C4-2B (cell line): ENCODE results near the gene ARID3C.

Source experiments
- ZFX ChIP-seq: fragments of 450-650 bp; IDR thresholded peaks from 2 replicates; pipeline ENCODE4 v1.6.1; 2017
- TF ChIP-seq, protein P1 (sequence below): fragments of 450-650 bp; conservative IDR thresholded peaks from 2 replicates; pipeline ENCODE4 v1.5.1; 2017; ENCODE audit warnings: mild to moderate bottlenecking

GRCh38 chr9:34599546-34599945 is 29.3 kb downstream of the ARID3C start:
- TF ChIP-seq, protein P1, sequence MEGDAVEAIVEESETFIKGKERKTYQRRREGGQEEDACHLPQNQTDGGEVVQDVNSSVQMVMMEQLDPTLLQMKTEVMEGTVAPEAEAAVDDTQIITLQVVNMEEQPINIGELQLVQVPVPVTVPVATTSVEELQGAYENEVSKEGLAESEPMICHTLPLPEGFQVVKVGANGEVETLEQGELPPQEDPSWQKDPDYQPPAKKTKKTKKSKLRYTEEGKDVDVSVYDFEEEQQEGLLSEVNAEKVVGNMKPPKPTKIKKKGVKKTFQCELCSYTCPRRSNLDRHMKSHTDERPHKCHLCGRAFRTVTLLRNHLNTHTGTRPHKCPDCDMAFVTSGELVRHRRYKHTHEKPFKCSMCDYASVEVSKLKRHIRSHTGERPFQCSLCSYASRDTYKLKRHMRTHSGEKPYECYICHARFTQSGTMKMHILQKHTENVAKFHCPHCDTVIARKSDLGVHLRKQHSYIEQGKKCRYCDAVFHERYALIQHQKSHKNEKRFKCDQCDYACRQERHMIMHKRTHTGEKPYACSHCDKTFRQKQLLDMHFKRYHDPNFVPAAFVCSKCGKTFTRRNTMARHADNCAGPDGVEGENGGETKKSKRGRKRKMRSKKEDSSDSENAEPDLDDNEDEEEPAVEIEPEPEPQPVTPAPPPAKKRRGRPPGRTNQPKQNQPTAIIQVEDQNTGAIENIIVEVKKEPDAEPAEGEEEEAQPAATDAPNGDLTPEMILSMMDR = no peak
- TF ChIP-seq ZFX = no peak
